ENCODE results near the gene RNF149. TPM values are rescaled to one million over a fixed set of nuclear protein-coding genes. Genes with fewer than 3 reads are reported as not detected.
A peak's percentile ranks its signal among the peaks of the same experiment; 100 is the strongest.

RNF149 gene
- total RNA-seq, 5 donors from 2014 or later (not counting 1 experiment from before 2014, with no cell fraction given): 114 to 139 (median 123) TPM

DNA sequence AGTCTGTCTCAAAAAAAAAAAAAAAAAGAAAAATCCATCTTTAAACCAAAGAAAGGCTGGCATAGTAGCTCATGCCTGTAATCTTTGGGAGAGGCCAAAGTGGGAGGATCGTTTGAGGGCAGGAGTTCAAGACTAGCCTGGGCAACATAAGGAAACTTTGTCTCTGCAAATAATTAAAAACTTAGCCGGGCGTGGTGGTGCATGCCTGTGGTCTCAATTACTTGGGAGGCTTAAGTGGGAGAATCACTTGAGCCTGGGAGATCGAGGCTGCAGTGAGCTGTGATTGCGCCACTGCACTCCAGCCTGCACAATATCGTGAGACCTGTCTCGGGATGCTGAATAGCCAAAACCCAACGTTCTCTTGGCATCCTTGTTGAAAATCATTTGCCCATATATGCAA, 49.7 kb downstream of the RNF149 start:
- DNase-seq (no peak), ATAC-seq (replicated peaks in 1 of 4) (no peak)
- POLR2A ChIA-PET: interaction anchor here in 1 of 2 donors (0.6 kb wide), 3 partner anchors 47 to 78 kb away, joined by 3 to 9 read pairs (median 4); no protein-coding TSS in a partner anchor
- no peaks in the 10 kb centered on the region for H3K27me3 Mint-ChIP-seq
- peak overlapping the region; percentile 29 to 55 for H3K27ac Mint-ChIP-seq
- peaks cover 60 to 70% (median 68%) of the 10 kb centered on the region in 3 donors for H3K4me1 Mint-ChIP-seq
- CTCF ChIA-PET: interaction anchor here in 1 of 2 donors (0.6 kb wide), 1 partner anchor 16 kb away, joined by 3 read pairs; no protein-coding TSS in a partner anchor
- Histone ChIP-seq H3K4me1 (ENCODE audit: control insufficient read depth in 1 of 2, extremely low read depth in 1 of 2, insufficient read depth in 2 of 2, low read length in 2 of 2) (peaks cover 15 to 33% of the 10 kb centered on the region in 2 experiments), H3K36me3 (ENCODE audit: control insufficient read depth in 2 of 2, extremely low read depth in 1 of 2, insufficient read depth in 1 of 2, low read length in 1 of 2) (peaks cover 2 to 48% of the 10 kb centered on the region in 2 donors), H3K9me3 (no peaks in the 10 kb centered on the region), H3K27ac (ENCODE audit: low read length) (no peak overlapping the region), H3K27me3 (replicated peaks in 1 of 2; ENCODE audit: control insufficient read depth in 2 of 2, extremely low read depth in 1 of 2, insufficient read depth in 2 of 2, low read length in 1 of 2) (no peaks in the 10 kb centered on the region), H3K4me3 (ENCODE audit: control insufficient read depth in 1 of 2, extremely low read depth in 1 of 2, low read length in 1 of 2) (no peak overlapping the region)
- no peaks in the 10 kb centered on the region for H3K9me3 Mint-ChIP-seq
- peaks cover 37% of the 10 kb centered on the region for H3K36me3 Mint-ChIP-seq
- 97% methylated on average over 6 of the region's 8 CpGs for WGBS (ENCODE audit: insufficient coverage)
- H3K4me3 Mint-ChIP-seq: no peak overlapping the region

DNA sequence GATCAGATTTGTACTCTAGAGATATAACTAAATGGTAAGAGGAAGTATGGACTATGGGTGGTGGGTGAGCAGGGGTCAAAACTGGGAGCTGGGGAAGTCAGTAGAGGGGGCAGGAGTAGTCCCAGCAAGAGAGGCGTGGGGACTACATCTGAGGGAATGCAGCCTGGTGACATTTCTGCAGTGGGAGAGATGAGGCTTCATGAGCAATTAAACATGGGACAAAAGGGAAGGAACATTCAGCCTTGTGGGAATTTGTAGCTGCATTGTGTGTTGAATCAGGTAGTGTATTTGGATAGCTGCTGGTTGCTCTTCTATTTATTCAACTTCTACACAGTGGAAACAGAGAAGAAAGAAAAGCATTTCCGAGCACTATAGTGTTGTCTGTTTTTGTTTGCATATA, 52.2 kb downstream of the RNF149 start:
- CTCF ChIA-PET: no interaction called here
- H3K36me3 ChIP-seq (ENCODE audit: control insufficient read depth in 2 of 2, extremely low read depth in 1 of 2, insufficient read depth in 1 of 2, low read length in 1 of 2): peaks cover 2 to 29% of the 10 kb centered on the region in 2 donors
- POLR2A ChIA-PET: interaction anchor here (0.5 to 0.6 kb wide), 3 partner anchors 13 to 1846 kb away, joined by 4 to 5 read pairs (median 4); no protein-coding TSS in a partner anchor
- H3K27ac ChIP-seq (ENCODE audit: low read length): no peak overlapping the region
- H3K9me3 Mint-ChIP-seq: no peaks in the 10 kb centered on the region
- peak overlapping the region; percentile 74 to 77 for H3K27ac Mint-ChIP-seq
- ATAC-seq (replicated peaks in 1 of 4): no peak
- 100% methylated on average over 1 of the region's 2 CpGs for WGBS (ENCODE audit: insufficient coverage)
- H3K9me3 ChIP-seq: no peaks in the 10 kb centered on the region
- H3K4me1 ChIP-seq (ENCODE audit: control insufficient read depth in 1 of 2, extremely low read depth in 1 of 2, insufficient read depth in 2 of 2, low read length in 2 of 2): peaks cover 26 to 44% of the 10 kb centered on the region in 2 experiments
- peak overlapping the region in 1 of 3 donors; percentile 97 for H3K4me3 Mint-ChIP-seq
- no peaks in the 10 kb centered on the region for H3K27me3 ChIP-seq (replicated peaks in 1 of 2; ENCODE audit: control insufficient read depth in 2 of 2, extremely low read depth in 1 of 2, insufficient read depth in 2 of 2, low read length in 1 of 2)
- no peak overlapping the region for H3K4me3 ChIP-seq (ENCODE audit: control insufficient read depth in 1 of 2, extremely low read depth in 1 of 2, low read length in 1 of 2)
- H3K27me3 Mint-ChIP-seq: no peaks in the 10 kb centered on the region
- H3K36me3 Mint-ChIP-seq: peaks cover 24% of the 10 kb centered on the region
- H3K4me1 Mint-ChIP-seq: peaks cover 58 to 72% (median 70%) of the 10 kb centered on the region in 3 donors
- no peak for DNase-seq

GRCh38 chr2:101255501-101255900, 53.0 kb downstream of the RNF149 start:
- ChIA-PET POLR2A (interaction anchor here in 1 of 2 donors (0.5 kb wide), 1 partner anchor 20 kb away, joined by 4 read pairs; no protein-coding TSS in a partner anchor), CTCF (interaction anchor here (0.6 kb wide), 2 partner anchors 23 to 43 kb away, joined by 3 read pairs; no protein-coding TSS in a partner anchor)
- DNase-seq (no peak), ATAC-seq (replicated peaks in 1 of 4) (no peak)
- H3K27me3 Mint-ChIP-seq: no peaks in the 10 kb centered on the region
- H3K9me3 ChIP-seq: no peaks in the 10 kb centered on the region
- peaks cover 0 to 25% of the 10 kb centered on the region in 2 donors for H3K36me3 ChIP-seq (ENCODE audit: control insufficient read depth in 2 of 2, extremely low read depth in 1 of 2, insufficient read depth in 1 of 2, low read length in 1 of 2)
- H3K36me3 Mint-ChIP-seq: peaks cover 21% of the 10 kb centered on the region
- H3K27me3 ChIP-seq (replicated peaks in 1 of 2; ENCODE audit: control insufficient read depth in 2 of 2, extremely low read depth in 1 of 2, insufficient read depth in 2 of 2, low read length in 1 of 2): no peaks in the 10 kb centered on the region
- peaks cover 26 to 47% of the 10 kb centered on the region in 2 experiments for H3K4me1 ChIP-seq (ENCODE audit: control insufficient read depth in 1 of 2, extremely low read depth in 1 of 2, insufficient read depth in 2 of 2, low read length in 2 of 2)
- H3K4me1 Mint-ChIP-seq: peaks cover 55 to 68% (median 67%) of the 10 kb centered on the region in 3 donors
- 97% methylated on average over 3 of the region's 3 CpGs for WGBS (ENCODE audit: insufficient coverage)
- H3K27ac Mint-ChIP-seq: peak overlapping the region in 1 of 2 donors; percentile 74
- no peak overlapping the region for H3K27ac ChIP-seq (ENCODE audit: low read length)
- peak overlapping the region; percentile 4 to 97 (median 11) for H3K4me3 Mint-ChIP-seq
- H3K4me3 ChIP-seq (ENCODE audit: control insufficient read depth in 1 of 2, extremely low read depth in 1 of 2, low read length in 1 of 2): no peak overlapping the region
- no peaks in the 10 kb centered on the region for H3K9me3 Mint-ChIP-seq

GRCh38 chr2:101253703-101254450, 54.6 kb downstream of the RNF149 start:
- ATAC-seq (replicated peaks in 1 of 4): peak in 1 of 4 experiments; percentile 1
- Mint-ChIP-seq H3K4me1 (peaks cover 48 to 60% (median 59%) of the 10 kb centered on the region in 3 donors), H3K36me3 (peaks cover 16% of the 10 kb centered on the region), H3K4me3 (peak overlapping the region; percentile 92 to 98 (median 97)), H3K27ac (peak overlapping the region; percentile 92 to 96), H3K27me3 (no peaks in the 10 kb centered on the region), H3K9me3 (no peaks in the 10 kb centered on the region)
- peak in 4 of 35 experiments; percentile 3 to 43 (median 8) for DNase-seq
- no peaks in the 10 kb centered on the region for H3K9me3 ChIP-seq
- POLR2A ChIA-PET: interaction anchor here (0.6 to 1.3 kb wide), 11 partner anchors 9 to 325 kb away, joined by 3 to 6 read pairs (median 3); partner anchors contain the start of gene RPL31 (in 1 of the 2)
- 31% methylated on average over 10 of the region's 17 CpGs for WGBS (ENCODE audit: insufficient coverage)
- H3K27ac ChIP-seq (ENCODE audit: low read length): peak overlapping the region; percentile 91
- H3K4me1 ChIP-seq (ENCODE audit: control insufficient read depth in 1 of 2, extremely low read depth in 1 of 2, insufficient read depth in 2 of 2, low read length in 2 of 2): peaks cover 26 to 47% of the 10 kb centered on the region in 2 experiments
- H3K4me3 ChIP-seq (ENCODE audit: control insufficient read depth in 1 of 2, extremely low read depth in 1 of 2, low read length in 1 of 2): peak overlapping the region; percentile 71 to 72
- peaks cover 0 to 16% of the 10 kb centered on the region in 2 donors for H3K36me3 ChIP-seq (ENCODE audit: control insufficient read depth in 2 of 2, extremely low read depth in 1 of 2, insufficient read depth in 1 of 2, low read length in 1 of 2)
- CTCF ChIA-PET: interaction anchor here (0.6 to 2.1 kb wide), 11 partner anchors 9 to 1841 kb away, joined by 3 to 7 read pairs (median 4); partner anchors contain the start of gene RPL31 (in 1 of the 2)
- H3K27me3 ChIP-seq (replicated peaks in 1 of 2; ENCODE audit: control insufficient read depth in 2 of 2, extremely low read depth in 1 of 2, insufficient read depth in 2 of 2, low read length in 1 of 2): no peaks in the 10 kb centered on the region

- peak; percentile 73 to 84 (median 80) for ATAC-seq (replicated peaks in 1 of 4)
- peak overlapping the region; percentile 92 to 98 (median 97) for H3K4me3 Mint-ChIP-seq
- H3K9me3 Mint-ChIP-seq: no peaks in the 10 kb centered on the region
- peak overlapping the region; percentile 93 to 96 for H3K27ac Mint-ChIP-seq
- peak in 33 of 35 experiments; percentile 63 to 87 (median 76) for DNase-seq
- Histone ChIP-seq H3K4me1 (ENCODE audit: control insufficient read depth in 1 of 2, extremely low read depth in 1 of 2, insufficient read depth in 2 of 2, low read length in 2 of 2) (peaks cover 26 to 47% of the 10 kb centered on the region in 2 experiments), H3K4me3 (ENCODE audit: control insufficient read depth in 1 of 2, extremely low read depth in 1 of 2, low read length in 1 of 2) (peak overlapping the region; percentile 71 to 72), H3K36me3 (ENCODE audit: control insufficient read depth in 2 of 2, extremely low read depth in 1 of 2, insufficient read depth in 1 of 2, low read length in 1 of 2) (peaks cover 0 to 12% of the 10 kb centered on the region in 2 donors), H3K27me3 (replicated peaks in 1 of 2; ENCODE audit: control insufficient read depth in 2 of 2, extremely low read depth in 1 of 2, insufficient read depth in 2 of 2, low read length in 1 of 2) (no peaks in the 10 kb centered on the region), H3K27ac (ENCODE audit: low read length) (peak overlapping the region; percentile 91), H3K9me3 (no peaks in the 10 kb centered on the region)
- H3K27me3 Mint-ChIP-seq: no peaks in the 10 kb centered on the region
- POLR2A ChIA-PET: interaction anchor here (0.6 to 1.3 kb wide), 7 partner anchors 10 to 244 kb away, joined by 3 to 6 read pairs (median 3); no protein-coding TSS in a partner anchor
- H3K4me1 Mint-ChIP-seq: peaks cover 43 to 55% (median 54%) of the 10 kb centered on the region in 3 donors
- CTCF ChIA-PET: interaction anchor here (0.6 to 2.1 kb wide), 13 partner anchors 9 to 1840 kb away, joined by 3 to 7 read pairs (median 4); partner anchors contain the start of gene RPL31 (in 1 of the 2)
- peaks cover 12% of the 10 kb centered on the region for H3K36me3 Mint-ChIP-seq
- WGBS (ENCODE audit: insufficient coverage): 0% methylated on average over 59 of the region's 65 CpGs
Measured at GRCh38 chr2:101253013-101253702, 55.3 kb downstream of the RNF149 start.

All from T-cell (primary cell).